ENCODE results near the gene SLC5A9. TPM values are rescaled to one million over a fixed set of nuclear protein-coding genes. Genes with fewer than 3 reads are reported as not detected.

The SLC5A9 gene
- total RNA-seq, 1 donor from 2014 or later, result not detected

- Histone ChIP-seq H3K4me2 (no peak overlapping the region), H3K9me3 (ENCODE audit: low read depth) (no peaks in the 10 kb centered on the region), H2AFZ (replicated peaks) (no peak overlapping the region), H4K20me1 (ENCODE audit: low read depth) (no peaks in the 10 kb centered on the region), H3K27ac (no peak overlapping the region), H3F3A (ENCODE audit: low read depth) (no peaks in the 10 kb centered on the region), H3K9ac (no peak overlapping the region), H3K4me1 (no peaks in the 10 kb centered on the region), H3K36me3 (peaks cover 3% of the 10 kb centered on the region), H3K4me3 (no peak overlapping the region), H3K79me2 (ENCODE audit: low read depth) (no peaks in the 10 kb centered on the region), H3K27me3 (no peaks in the 10 kb centered on the region)
- Mint-ChIP-seq H3K4me3 (no peak overlapping the region), H3K9me3 (peaks cover 2% of the 10 kb centered on the region), H3K4me1 (peaks cover 3% of the 10 kb centered on the region), H3K27me3 (ENCODE audit: insufficient read depth, low read depth) (peaks cover 2% of the 10 kb centered on the region), H3K27ac (no peak overlapping the region), H3K36me3 (peaks cover 3% of the 10 kb centered on the region)
- DNase-seq (ENCODE audit: low spot score), result no peak
- TF ChIP-seq, protein P1, sequence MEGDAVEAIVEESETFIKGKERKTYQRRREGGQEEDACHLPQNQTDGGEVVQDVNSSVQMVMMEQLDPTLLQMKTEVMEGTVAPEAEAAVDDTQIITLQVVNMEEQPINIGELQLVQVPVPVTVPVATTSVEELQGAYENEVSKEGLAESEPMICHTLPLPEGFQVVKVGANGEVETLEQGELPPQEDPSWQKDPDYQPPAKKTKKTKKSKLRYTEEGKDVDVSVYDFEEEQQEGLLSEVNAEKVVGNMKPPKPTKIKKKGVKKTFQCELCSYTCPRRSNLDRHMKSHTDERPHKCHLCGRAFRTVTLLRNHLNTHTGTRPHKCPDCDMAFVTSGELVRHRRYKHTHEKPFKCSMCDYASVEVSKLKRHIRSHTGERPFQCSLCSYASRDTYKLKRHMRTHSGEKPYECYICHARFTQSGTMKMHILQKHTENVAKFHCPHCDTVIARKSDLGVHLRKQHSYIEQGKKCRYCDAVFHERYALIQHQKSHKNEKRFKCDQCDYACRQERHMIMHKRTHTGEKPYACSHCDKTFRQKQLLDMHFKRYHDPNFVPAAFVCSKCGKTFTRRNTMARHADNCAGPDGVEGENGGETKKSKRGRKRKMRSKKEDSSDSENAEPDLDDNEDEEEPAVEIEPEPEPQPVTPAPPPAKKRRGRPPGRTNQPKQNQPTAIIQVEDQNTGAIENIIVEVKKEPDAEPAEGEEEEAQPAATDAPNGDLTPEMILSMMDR (IDR thresholded peaks at IDR 0.05), result no peak
- TF ChIP-seq EZH2 (IDR thresholded peaks at IDR 0.05) (no peak), EZH2phosphoT487 (IDR thresholded peaks at IDR 0.05) (no peak)
Observed at GRCh38 chr1:48294656-48295055, 72.1 kb downstream of the SLC5A9 start.

Other genes starting within 250 kb of the SLC5A9 start
- 0.09 and 0.34 TPM in 2 replicates for gene TRABD2B, start 225.3 kb upstream of the SLC5A9 start, total RNA-seq (ENCODE audit: low replicate concordance)
- gene SPATA6, start 249.5 kb downstream of the SLC5A9 start, total RNA-seq (ENCODE audit: low replicate concordance), result 18.2 and 33.5 TPM in 2 replicates

Data from neural progenitor cell (in vitro differentiated cells).